Spleen (tissue), 11 donors: ENCODE results near the gene CDS2. TPM values are rescaled to one million over a fixed set of nuclear protein-coding genes. Genes with fewer than 3 reads are reported as not detected.

ENCODE experiments used
- DNase-seq: peaks from one replicate; pipeline ENCODE4 v3.0.0-alpha.2; 2020
- H3K27ac ChIP-seq, 8 donors: fragments of 200-600 bp; sonication (generic) in 7 of 8; 1 replicate in 4 of 8; 2 replicates in 4 of 8; pipeline versions ENCODE4 v1.5.0 to v1.8.0; 2016 to 2021; ENCODE audit warnings: inconsistent platforms in 4 of 8, mild to moderate bottlenecking in 4 of 8, moderate library complexity in 1 of 8
- H3K27me3 ChIP-seq, 7 donors: fragments of 200-600 bp; sonication (generic) in 6 of 7; replicated peaks in 1 of 7; 1 replicate in 4 of 7; 2 replicates in 3 of 7; pipeline versions ENCODE4 v1.5.0 to v1.8.0; 2016 to 2021; ENCODE audit warnings: inconsistent platforms in 3 of 7, mild to moderate bottlenecking in 1 of 7
- H3K36me3 ChIP-seq, 6 donors: fragments of 200-600 bp; sonication (generic) in 5 of 6; 1 replicate in 4 of 6; 2 replicates in 2 of 6; pipeline versions ENCODE4 v1.5.0 to v1.8.0; 2016 to 2021; ENCODE audit warnings: inconsistent platforms in 2 of 6
- H3K4me1 ChIP-seq, 6 donors: fragments of 200-600 bp; sonication (generic) in 5 of 6; 1 replicate in 3 of 6; 2 replicates in 3 of 6; pipeline versions ENCODE4 v1.5.0 to v1.8.0; 2016 to 2021; ENCODE audit warnings: inconsistent platforms in 3 of 6
- H3K4me3 ChIP-seq, 8 donors: fragments of 200-600 bp; sonication (generic) in 7 of 8; 1 replicate in 4 of 8; 2 replicates in 4 of 8; pipeline versions ENCODE4 v1.5.0 to v1.8.0; 2016 to 2021; ENCODE audit warnings: inconsistent platforms in 4 of 8, mild to moderate bottlenecking in 4 of 8, moderate library complexity in 2 of 8
- H3K9me3 ChIP-seq, 8 donors: fragments of 200-600 bp; sonication (generic) in 7 of 8; 1 replicate in 4 of 8; 2 replicates in 4 of 8; pipeline versions ENCODE4 v1.5.0 to v1.8.0; 2016 to 2021; ENCODE audit warnings: inconsistent platforms in 4 of 8
- POLR2A ChIP-seq, 3 donors: fragments of 450-650 bp; IDR thresholded peaks; one replicate each; pipeline ENCODE4 v1.5.1; 2017; ENCODE audit warnings: antibody characterized with exemption in 3 of 3, mild to moderate bottlenecking in 1 of 3
- POLR2AphosphoS5 ChIP-seq, 3 donors: sonication (generic); formaldehyde crosslinking; IDR thresholded peaks; one replicate each; pipeline ENCODE4 v1.5.1; 2017; ENCODE audit warnings: antibody characterized with exemption in 3 of 3
- WGBS, 5 donors: extraction: QIAGEN DNeasy Blood & Tissue Kit in 3 of 5; methylation state at CpG; one replicate each; pipeline versions ENCODE4 v1.1.5 to v1.1.7; 2013 to 2018; 5-methylcytosine and 5-hydroxymethylcytosine counted together
- intact Hi-C: fragments of 100-400 bp; cut with DNase I; formaldehyde crosslinking; loops from one replicate; pipeline ENCODE4 v1.15.0; 2023; ENCODE audit warnings: low total_unique reads
- polyA plus RNA-seq, 3 donors: library from polyadenylated mRNA; stranded (reverse); fragments of 200-250 nt; gene quantifications; one replicate each; pipeline ENCODE4 v1.2.1, GENCODE V29; 2013
- total RNA-seq, 7 donors: library from RNA; depleted of rRNA in 3 of 7; stranded (reverse); fragments of >200 nt in 3 of 7; fragmentation: NEBNext Ultra II Directional in 4 of 7; extraction: Animal tissue kit (Norgen Biotek cat#: 25700) in 4 of 7; gene quantifications; one replicate each; pipeline versions ENCODE4 v1.1.0 to v1.2.1, GENCODE V29; 2016 to 2021
- TF ChIP-seq, protein P1 (sequence below), 11 experiments: fragments of 200-600 bp in 7 of 11; fragments of 450-650 bp in 4 of 11; sonication (generic) in 4 of 11; IDR thresholded peaks in 8 of 11; conservative IDR thresholded peaks in 3 of 11; 1 replicate in 7 of 11; 2 replicates in 4 of 11; pipeline versions ENCODE4 v1.4.0 to v1.8.0; 2016 to 2021; ENCODE audit warnings: antibody characterized with exemption in 11 of 11, inconsistent platforms in 4 of 11, mild to moderate bottlenecking in 1 of 11
- donor health status: healthy with polysubstance abuse.
- donor health status: DM: no; HTN: no; CAD: no; lungs with moderate emphysema.
- donor health status: DM: no; HTN: no; CAD: no.
- donor health status: Bipolar disorder and iron deficiency.
- donor health status: healthy.
- donor health status: DM: no; HTN: no; CAD: no.
- donor health status: DM: yes; HTN: yes; CAD: no.

Gene CDS2
- total and polyA plus RNA-seq, 10 donors = 6.9 to 61.8 (median 41.9) TPM

DNA sequence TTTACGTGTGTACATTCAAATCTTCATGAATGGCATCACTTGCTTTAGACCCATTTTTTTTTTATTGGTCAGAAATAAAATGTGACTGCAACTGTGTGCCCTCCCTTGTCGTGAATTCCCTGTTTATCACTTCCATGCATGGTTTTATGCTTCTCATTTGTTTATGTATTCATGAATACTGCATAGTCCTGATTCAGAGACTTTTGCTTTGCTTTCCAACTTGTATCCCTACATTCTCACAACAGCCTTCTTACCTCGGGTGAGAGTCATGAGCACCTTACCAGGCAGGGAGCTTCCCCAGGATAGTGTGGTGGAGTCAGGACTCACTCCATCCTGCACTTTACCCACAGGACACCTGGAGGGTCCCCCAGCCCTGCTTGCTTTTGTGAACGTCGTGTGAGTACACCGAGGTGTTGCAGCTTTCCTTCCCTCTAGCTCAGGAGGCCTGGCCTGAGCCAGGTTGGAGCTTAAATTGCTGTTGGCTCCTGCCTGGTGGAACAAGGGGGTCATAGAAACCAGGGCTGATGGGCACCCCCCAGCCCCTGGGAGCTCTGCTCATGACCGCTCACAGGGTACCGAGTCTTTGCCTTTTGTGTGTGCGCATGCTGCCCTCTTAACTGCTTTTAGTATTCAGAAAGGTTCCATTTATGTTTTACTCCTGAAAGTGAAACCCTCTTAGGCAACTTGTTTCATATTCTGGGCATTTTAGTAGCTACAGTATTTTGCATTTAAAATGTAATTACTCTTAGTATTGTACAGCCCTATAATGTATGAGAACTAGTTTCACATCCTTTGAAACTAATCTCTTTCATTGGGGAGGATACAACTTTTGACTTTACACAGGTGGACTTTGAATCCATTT lies 66.0 kb downstream of the CDS2 start:
- Histone ChIP-seq H3K27ac (peak overlapping the region in 4 of 8 donors; percentile 31 to 71 (median 60)), H3K9me3 (no peaks in the 10 kb centered on the region), H3K4me3 (no peak overlapping the region), H3K36me3 (peaks cover 0 to 95% (median 38%) of the 10 kb centered on the region in 6 donors), H3K27me3 (no peaks in the 10 kb centered on the region), H3K4me1 (peaks cover 0 to 14% (median 10%) of the 10 kb centered on the region in 6 donors)
- WGBS, 5 donors = 62 to 71% (median 66%) methylated on average over 9 of the region's 9 CpGs
- intact Hi-C loops = loop anchor here (5.0 kb wide), 1 partner anchor 66 kb away; the partner anchor contains the start of gene CDS2
- no peak for DNase-seq
- TF ChIP-seq POLR2A (IDR thresholded peaks at IDR 0.05) (no peak), POLR2AphosphoS5 (IDR thresholded peaks at IDR 0.05) (peak in 1 of 3 donors; percentile 20)
- TF ChIP-seq, protein P1, sequence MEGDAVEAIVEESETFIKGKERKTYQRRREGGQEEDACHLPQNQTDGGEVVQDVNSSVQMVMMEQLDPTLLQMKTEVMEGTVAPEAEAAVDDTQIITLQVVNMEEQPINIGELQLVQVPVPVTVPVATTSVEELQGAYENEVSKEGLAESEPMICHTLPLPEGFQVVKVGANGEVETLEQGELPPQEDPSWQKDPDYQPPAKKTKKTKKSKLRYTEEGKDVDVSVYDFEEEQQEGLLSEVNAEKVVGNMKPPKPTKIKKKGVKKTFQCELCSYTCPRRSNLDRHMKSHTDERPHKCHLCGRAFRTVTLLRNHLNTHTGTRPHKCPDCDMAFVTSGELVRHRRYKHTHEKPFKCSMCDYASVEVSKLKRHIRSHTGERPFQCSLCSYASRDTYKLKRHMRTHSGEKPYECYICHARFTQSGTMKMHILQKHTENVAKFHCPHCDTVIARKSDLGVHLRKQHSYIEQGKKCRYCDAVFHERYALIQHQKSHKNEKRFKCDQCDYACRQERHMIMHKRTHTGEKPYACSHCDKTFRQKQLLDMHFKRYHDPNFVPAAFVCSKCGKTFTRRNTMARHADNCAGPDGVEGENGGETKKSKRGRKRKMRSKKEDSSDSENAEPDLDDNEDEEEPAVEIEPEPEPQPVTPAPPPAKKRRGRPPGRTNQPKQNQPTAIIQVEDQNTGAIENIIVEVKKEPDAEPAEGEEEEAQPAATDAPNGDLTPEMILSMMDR (IDR thresholded peaks at IDR 0.05 in 8 of 11, conservative IDR thresholded peaks at IDR 0.05 in 3 of 11) = peak in 3 of 11 experiments; percentile 6 to 30 (median 26)

- 78 to 94% (median 84%) methylated on average over 4 of the region's 4 CpGs for WGBS, 5 donors
- H3K27ac ChIP-seq = no peak overlapping the region
- H3K4me1 ChIP-seq = peaks cover 0 to 14% (median 10%) of the 10 kb centered on the region in 6 donors
- H3K9me3 ChIP-seq = no peaks in the 10 kb centered on the region
- no peaks in the 10 kb centered on the region for H3K27me3 ChIP-seq
- no peak for DNase-seq
- peaks cover 0 to 82% (median 21%) of the 10 kb centered on the region in 6 donors for H3K36me3 ChIP-seq
- TF ChIP-seq POLR2A (IDR thresholded peaks at IDR 0.05) = no peak
- intact Hi-C loops = no loop called here
- H3K4me3 ChIP-seq = no peak overlapping the region
These were observed 68.8 kb downstream of the CDS2 start for GRCh38 chr20:5195655-5196054.

- peaks cover 0 to 14% (median 10%) of the 10 kb centered on the region in 6 donors for H3K4me1 ChIP-seq
- H3K27ac ChIP-seq = no peak overlapping the region
- intact Hi-C loops = no loop called here
- H3K4me3 ChIP-seq = no peak overlapping the region
- H3K9me3 ChIP-seq = no peaks in the 10 kb centered on the region
- peaks cover 0 to 77% (median 18%) of the 10 kb centered on the region in 6 donors for H3K36me3 ChIP-seq
- no peak for TF ChIP-seq POLR2AphosphoS5 (IDR thresholded peaks at IDR 0.05)
- no peak for TF ChIP-seq POLR2A (IDR thresholded peaks at IDR 0.05)
- TF ChIP-seq, protein P1 (IDR thresholded peaks at IDR 0.05 in 8 of 11, conservative IDR thresholded peaks at IDR 0.05 in 3 of 11) = no peak
- DNase-seq = no peak
- 84 to 94% (median 91%) methylated on average over 3 to 4 of the region's 4 CpGs for WGBS, 5 donors
- H3K27me3 ChIP-seq = no peaks in the 10 kb centered on the region
These were observed 69.3 kb downstream of the CDS2 start for GRCh38 chr20:5196149-5196548.

GRCh38 chr20:5197270-5197827 lies 70.5 kb downstream of the CDS2 start:
- Histone ChIP-seq H3K36me3 (peaks cover 0 to 66% (median 16%) of the 10 kb centered on the region in 6 donors), H3K4me1 (peaks cover 0 to 6% (median 3%) of the 10 kb centered on the region in 6 donors), H3K4me3 (no peak overlapping the region), H3K27ac (no peak overlapping the region), H3K9me3 (no peaks in the 10 kb centered on the region), H3K27me3 (no peaks in the 10 kb centered on the region)
- TF ChIP-seq POLR2AphosphoS5 (IDR thresholded peaks at IDR 0.05) (no peak), POLR2A (IDR thresholded peaks at IDR 0.05) (no peak)
- TF ChIP-seq, protein P1 (IDR thresholded peaks at IDR 0.05 in 8 of 11, conservative IDR thresholded peaks at IDR 0.05 in 3 of 11) = no peak
- no peak for DNase-seq
- 85 to 93% (median 89%) methylated on average over 10 to 11 of the region's 11 CpGs for WGBS, 5 donors
- intact Hi-C loops = no loop called here
